SH-SY5Y (cell line): ENCODE results near the gene PCDHGA1.

Experiments used
- GATA2 ChIP-seq: IDR thresholded peaks from 2 replicates; pipeline ENCODE4 v1.6.1; 2011; ENCODE audit warnings: mild to moderate bottlenecking, low read depth, low read length
- GATA3 ChIP-seq: IDR thresholded peaks from 2 replicates; pipeline ENCODE4 v1.6.1; 2011; ENCODE audit warnings: low read depth, mild to moderate bottlenecking, low read length, moderate library complexity

PCDHGA1 gene

DNA sequence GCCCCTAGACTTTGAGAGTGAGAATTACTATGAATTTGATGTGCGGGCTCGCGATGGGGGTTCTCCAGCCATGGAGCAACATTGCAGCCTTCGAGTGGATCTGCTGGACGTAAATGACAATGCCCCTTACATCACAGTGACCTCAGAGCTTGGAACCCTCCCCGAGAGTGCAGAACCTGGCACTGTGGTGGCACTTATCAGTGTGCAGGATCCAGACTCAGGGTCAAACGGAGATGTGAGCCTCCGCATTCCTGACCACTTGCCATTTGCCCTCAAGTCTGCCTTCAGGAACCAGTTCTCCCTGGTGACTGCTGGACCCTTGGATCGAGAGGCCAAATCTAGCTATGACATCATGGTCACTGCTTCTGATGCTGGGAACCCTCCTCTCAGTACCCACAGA is 155.8 kb downstream of the PCDHGA1 start:
- TF ChIP-seq GATA2 (no peak), GATA3 (no peak)

DNA sequence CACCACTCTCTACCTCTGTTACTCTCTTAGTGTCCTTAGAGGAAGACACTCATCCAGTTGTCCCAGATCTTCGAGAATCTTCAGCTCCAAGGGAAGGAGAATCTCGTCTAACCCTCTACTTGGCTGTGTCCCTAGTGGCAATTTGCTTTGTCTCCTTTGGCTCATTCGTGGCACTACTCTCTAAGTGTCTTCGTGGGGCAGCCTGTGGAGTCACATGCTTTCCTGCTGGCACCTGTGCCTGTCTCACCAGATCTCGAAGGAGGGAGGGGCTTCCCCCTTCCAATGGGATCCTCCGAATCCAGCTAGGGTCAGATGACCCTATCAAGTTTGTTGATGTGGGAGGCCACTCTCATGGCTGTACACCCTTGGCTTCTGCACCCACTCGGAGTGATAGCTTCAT is 156.8 kb downstream of the PCDHGA1 start:
- no peak for TF ChIP-seq GATA2

DNA sequence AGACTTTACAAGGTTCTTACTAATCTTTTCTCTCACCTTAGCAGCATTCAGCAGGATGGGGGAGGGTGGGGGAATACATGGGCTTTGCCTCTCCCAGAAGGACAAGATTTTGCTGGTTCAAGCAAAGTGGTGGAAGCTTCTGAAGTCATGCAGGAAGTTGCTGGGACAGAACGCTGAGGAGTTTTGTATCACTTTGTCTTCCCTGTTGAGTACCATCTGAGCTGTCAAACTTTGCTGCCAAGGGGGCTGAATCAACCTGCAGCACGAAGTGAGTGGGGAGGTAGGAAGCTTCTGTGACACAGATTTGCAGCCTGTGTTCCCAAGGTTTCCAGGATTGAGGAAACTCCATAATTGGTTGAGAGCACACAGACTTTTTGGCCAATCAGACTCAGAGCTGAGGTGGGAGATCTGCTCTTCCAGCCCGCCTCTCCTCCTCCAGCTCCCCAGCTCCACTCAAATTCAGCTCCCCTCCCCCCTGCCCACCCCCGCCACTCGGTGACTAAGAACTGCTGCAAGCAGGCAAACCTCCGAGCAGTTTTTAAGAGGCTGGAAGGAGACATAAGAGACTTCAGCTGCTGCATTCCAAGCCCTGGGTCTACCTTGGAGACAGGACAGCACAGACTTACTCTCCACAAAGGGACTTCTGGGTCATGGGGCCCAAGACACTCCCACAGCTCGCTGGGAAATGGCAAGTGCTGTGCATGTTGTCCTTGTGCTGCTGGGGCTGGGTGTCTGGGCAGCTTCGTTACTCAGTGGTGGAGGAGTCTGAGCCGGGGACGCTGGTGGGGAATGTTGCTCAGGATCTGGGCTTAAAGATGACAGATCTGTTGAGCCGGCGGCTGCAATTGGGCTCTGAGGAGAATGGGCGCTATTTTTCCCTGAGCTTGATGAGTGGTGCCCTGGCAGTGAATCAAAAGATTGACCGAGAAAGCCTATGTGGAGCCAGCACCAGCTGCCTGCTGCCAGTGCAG is 158.6 kb downstream of the PCDHGA1 start, which contains the start of gene PCDHGC5:
PCDHGC5 (plus strand) TSS at position 491 of the 971 bp plus-strand sequence; CDS start at position 651, 160 bp downstream.
- TF ChIP-seq GATA3 (no peak), GATA2 (no peak)

DNA sequence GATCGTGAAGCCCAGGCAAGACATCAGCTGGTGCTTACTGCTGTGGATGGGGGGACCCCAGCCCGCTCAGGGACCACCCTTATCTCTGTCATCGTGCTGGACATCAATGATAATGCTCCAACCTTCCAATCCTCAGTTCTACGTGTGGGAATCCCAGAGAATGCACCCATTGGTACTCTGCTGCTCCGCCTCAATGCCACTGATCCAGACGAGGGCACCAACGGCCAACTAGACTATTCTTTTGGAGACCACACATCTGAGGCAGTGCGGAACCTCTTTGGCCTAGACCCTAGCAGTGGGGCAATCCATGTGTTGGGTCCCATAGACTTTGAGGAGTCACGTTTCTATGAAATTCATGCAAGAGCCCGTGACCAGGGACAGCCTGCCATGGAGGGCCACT is 159.5 kb downstream of the PCDHGA1 start:
- TF ChIP-seq GATA3 (no peak), GATA2 (no peak)

DNA sequence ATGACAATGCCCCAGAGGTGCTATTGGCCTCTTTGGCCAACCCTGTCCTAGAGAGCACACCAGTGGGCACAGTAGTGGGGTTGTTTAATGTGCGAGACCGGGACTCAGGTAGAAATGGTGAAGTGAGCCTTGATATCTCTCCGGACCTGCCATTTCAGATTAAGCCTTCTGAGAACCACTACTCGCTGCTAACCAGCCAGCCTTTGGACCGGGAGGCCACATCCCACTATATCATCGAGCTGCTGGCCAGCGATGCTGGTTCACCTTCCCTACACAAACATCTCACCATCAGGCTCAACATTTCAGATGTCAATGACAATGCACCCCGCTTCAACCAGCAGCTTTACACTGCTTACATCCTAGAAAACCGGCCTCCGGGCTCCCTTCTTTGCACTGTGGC is 160.0 kb downstream of the PCDHGA1 start:
- TF ChIP-seq GATA2, result no peak
- TF ChIP-seq GATA3, result no peak

- no peak for TF ChIP-seq GATA2
- TF ChIP-seq GATA3, result no peak
These were observed 160.5 kb downstream of the PCDHGA1 start for GRCh38 chr5:141490771-141491170.

DNA sequence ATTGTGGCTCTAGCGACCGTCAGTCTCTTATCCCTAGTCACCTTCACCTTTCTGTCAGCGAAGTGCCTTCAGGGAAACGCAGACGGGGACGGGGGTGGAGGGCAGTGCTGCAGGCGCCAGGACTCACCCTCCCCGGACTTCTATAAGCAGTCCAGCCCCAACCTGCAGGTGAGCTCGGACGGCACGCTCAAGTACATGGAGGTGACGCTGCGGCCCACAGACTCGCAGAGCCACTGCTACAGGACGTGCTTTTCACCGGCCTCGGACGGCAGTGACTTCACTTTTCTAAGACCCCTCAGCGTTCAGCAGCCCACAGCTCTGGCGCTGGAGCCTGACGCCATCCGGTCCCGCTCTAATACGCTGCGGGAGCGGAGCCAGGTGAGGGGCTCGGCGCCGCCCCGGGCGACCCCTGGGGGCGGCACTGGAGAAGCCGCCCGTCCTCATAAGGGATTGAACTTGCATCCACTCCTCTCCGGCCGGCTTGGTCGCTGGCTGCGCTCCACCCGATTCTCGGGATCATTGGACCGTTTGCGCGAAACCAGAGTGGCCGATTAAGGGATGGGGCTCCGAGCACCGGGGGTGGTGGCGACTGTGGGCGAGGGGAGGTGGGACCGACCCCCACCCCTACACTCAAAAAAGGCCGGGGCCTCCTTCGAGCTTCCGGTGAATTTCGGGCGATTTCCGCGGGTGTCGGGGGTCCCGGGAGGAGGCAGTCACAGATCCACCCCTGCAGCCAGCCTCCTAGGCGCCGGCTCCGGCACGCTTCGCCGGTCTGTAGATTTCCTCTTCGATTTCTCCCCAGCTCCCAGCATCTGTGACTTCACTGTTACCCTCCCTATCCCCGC is 161.2 kb downstream of the PCDHGA1 start:
- TF ChIP-seq GATA3 (no peak), GATA2 (no peak)

- TF ChIP-seq GATA2, result no peak
- no peak for TF ChIP-seq GATA3
These were observed 162.0 kb downstream of the PCDHGA1 start for GRCh38 chr5:141492168-141492885.

DNA sequence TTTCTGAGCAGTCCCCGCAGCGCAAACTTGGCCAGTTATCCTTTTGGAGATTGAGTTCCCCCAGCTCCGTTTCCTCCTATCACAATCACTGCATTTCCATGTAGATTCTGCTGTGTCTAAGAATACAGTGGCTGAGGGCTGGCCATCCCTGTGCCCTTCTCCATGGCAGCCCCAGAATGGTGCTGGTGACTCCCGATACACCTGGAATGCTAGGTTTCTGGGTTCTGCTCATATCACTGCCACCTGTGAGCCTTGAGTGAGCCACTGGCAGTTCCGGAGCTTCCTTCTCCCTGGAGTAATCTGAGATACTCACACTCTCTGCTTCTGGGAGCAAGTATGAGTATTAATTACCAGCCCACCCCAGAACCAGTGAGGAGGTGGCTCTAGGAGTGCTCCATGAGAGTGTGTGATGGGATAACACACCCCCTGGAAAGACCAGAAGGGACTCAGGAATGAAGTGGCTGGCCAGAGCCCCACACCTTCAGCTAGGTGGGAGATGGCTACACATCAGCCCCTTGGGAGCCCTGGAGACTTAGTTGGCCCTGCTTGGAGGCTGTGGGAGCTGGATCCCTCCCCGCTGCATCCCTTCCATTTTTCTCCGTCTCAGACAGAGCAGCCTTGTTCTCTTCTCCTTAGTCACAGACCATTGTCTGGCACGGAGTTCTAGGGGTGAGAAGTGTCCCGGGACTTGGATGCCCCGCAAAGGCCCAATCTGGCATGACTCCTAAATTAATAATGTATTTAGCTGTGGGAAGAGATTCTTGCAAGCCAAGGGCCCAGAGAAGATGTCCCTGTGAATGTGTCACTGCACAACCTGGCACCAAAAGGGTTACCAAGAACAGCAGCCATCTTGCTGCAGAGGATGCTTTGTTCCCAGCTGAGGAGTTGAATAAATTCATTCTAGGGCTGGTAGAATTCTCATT is 163.4 kb downstream of the PCDHGA1 start:
- TF ChIP-seq GATA2 (no peak), GATA3 (no peak)

GRCh38 chr5:141494761-141495452 is 164.6 kb downstream of the PCDHGA1 start:
- TF ChIP-seq GATA3 (no peak), GATA2 (no peak)

DNA sequence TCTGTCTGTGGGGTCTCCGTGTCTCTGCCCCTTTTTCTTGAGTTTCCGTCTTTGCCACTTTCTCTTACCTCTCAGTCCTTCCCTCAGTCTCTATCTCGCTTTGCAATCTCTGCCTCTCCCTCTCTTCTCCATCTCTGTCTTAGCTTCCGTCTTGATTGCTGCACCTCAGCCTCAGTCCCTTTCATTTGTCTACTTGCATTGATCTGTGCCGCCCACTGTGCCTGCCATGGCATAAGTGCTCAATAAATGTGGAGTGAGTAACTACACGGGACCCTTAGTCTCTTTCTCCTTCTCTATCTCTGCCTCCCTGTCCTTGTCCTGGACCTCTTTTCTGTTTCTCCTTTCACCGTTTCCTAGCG is 165.1 kb downstream of the PCDHGA1 start:
- TF ChIP-seq GATA2 (peak; percentile 25; the same call in 1 of the 2 replicates), GATA3 (no peak)

- no peak for TF ChIP-seq GATA3
- no peak for TF ChIP-seq GATA2
These were observed 165.7 kb downstream of the PCDHGA1 start for GRCh38 chr5:141496038-141496437.

GRCh38 chr5:141501761-141502160 is 171.4 kb downstream of the PCDHGA1 start:
- TF ChIP-seq GATA3, result no peak
- TF ChIP-seq GATA2, result no peak
